HG02571 (cell line): Measurements from ENCODE around the gene UFSP2.

Experiments
- ATAC-seq: cut with Tn5 transposase; IDR thresholded peaks from one replicate; pipeline ENCODE4 v1.9.1; 2021; ENCODE audit warnings: mild to moderate bottlenecking, moderate library complexity; ENCODE audit not compliant: unreplicated experiment

The UFSP2 gene, protein sequence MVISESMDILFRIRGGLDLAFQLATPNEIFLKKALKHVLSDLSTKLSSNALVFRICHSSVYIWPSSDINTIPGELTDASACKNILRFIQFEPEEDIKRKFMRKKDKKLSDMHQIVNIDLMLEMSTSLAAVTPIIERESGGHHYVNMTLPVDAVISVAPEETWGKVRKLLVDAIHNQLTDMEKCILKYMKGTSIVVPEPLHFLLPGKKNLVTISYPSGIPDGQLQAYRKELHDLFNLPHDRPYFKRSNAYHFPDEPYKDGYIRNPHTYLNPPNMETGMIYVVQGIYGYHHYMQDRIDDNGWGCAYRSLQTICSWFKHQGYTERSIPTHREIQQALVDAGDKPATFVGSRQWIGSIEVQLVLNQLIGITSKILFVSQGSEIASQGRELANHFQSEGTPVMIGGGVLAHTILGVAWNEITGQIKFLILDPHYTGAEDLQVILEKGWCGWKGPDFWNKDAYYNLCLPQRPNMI

GRCh38 chr4:185425647-185426352 lies at the start of gene UFSP2:
TSS of gene UFSP2 (minus strand) at chr4:185425964. CDS start at chr4:185425868, 96 bp downstream.
- ATAC-seq = peak; percentile 95

DNA sequence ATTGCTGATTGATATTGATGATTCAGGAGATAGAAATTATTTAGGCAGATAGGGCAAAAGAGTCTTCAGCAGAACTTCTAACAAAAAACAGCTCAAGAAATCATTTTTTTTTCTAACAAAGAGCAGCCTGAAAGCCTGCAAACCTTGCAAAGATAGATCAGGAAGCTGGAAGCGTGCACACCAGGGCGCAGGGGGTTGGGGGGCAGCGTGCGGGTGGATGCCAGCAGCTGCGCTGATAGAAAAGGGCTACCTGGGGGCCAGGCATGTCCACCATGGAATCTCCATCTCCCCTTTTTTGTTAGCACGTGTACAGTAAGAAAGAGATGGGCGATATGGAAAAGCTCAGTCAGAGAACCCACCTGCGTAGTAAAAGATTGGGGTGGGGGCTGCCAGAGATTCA lies 47.5 kb upstream of the UFSP2 start:
- ATAC-seq = no peak

DNA sequence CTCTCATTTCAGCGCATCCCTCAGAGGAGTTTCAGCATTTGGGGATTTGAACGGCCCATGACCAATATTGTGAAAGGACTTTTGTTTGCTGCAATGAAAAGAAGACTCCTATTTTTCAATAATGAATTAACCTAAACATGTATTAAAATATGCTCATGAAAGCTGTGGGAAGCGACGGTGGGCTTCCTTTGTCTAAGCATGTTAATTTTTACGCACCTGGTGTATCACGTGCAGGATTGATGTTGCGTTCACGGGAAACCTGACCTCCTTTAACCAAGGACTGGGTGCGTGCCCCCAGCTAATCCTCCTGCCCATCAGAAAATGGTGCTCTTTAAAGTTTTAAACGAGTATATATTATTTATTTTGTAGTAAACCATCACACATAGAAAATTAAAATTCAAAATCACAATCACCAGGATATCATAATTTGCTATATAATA lies 46.4 kb upstream of the UFSP2 start:
- ATAC-seq = no peak

- ATAC-seq = peak; percentile 91
Observed at GRCh38 chr4:185471235-185472102, 45.7 kb upstream of the UFSP2 start, which contains the start of gene CCDC110. TSS of gene CCDC110 (minus strand) at chr4:185471733. CDS start at chr4:185471683, 50 bp downstream.

GRCh38 chr4:185470501-185471195 lies 44.9 kb upstream of the UFSP2 start:
- no peak for ATAC-seq

DNA sequence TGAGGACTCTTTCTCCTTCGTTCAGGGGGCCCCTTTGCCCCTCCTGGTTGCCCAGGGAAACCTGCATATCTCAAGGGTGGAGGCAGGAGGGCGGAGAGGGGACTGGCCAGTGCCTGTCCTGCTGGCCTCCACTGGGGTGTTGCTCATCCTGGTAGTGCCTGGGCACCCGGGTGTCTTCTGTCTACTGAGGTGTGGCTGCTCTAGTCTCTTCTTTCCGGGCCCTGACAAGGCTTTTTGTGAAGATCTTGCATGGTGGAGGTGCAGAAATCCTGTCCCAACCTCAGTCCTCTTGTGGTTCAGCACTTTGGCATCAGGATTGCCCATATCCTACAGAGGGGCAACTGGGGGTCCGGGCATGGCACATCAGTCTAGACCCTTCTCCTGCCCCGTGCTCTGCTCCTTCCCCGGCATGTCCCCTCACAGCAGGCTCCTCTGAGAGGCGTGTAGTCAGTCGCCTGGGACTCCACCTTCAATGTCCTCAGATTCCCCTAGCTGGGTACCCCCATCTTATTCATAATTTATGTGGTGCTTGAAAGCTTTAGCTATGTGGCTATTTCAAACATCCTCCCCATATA lies 43.9 kb upstream of the UFSP2 start:
- no peak for ATAC-seq

GRCh38 chr4:185468999-185469398 lies 43.2 kb upstream of the UFSP2 start:
- ATAC-seq = no peak

GRCh38 chr4:185467991-185468390 lies 42.2 kb upstream of the UFSP2 start:
- no peak for ATAC-seq

DNA sequence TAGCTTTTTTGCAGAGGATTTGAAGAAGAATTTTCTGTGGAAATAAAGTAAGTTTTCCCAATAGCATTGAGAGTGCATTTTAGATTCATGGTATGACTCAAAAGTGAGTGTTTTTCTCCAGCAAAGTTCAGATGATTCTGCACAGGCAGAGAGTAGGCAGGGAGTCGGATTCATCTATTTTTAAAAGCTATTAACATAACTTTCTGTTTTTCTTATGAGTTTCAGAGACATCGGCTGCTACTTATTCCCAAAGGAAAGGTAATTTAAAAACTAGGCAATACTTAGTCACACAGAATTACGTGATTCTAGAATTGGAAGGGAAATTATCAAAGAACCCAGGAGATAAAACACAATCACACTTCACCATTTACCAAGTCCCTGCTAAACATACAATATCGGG lies 41.3 kb upstream of the UFSP2 start:
- no peak for ATAC-seq

GRCh38 chr4:185465707-185466106 lies 39.9 kb upstream of the UFSP2 start:
- ATAC-seq = no peak

DNA sequence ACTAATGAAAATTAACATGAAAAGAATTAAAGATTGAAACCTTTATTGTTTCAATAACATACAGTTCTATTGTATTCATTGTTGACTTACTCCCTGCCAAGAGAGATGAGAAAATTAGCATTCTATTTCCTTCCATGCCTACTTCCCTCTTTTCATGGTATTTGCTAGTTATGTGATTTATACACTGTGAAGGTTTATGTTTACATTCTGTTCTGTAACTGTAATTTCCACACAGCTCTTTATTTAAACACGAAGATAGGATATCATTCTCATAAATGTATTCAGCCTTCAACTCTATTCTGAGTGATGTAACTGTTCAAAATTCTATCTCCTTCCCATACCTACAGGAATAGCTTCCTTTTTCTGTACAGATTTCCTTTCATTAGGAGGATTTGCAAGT lies 39.1 kb upstream of the UFSP2 start:
- no peak for ATAC-seq

- ATAC-seq = no peak
Observed at GRCh38 chr4:185464183-185464582, 38.4 kb upstream of the UFSP2 start.

DNA sequence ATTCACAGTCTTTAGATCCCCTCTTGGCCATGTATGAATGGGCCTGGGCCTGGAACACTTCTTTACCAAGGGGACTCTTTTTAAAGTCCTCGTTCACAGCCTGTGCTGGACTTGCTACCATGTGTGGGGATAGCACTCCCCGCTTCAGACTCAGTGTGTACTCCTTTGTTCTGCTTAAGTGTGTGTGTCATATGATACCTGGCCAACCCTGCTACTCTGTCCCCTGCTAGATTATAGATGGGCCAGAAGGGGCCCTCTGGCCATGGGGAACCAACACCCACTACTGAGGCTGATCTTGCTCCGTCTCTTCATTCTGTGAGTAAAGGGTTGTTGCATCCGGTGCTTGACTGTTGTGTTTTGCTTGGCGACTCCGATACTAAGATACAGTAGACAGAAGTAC lies 37.8 kb upstream of the UFSP2 start:
- no peak for ATAC-seq

GRCh38 chr4:185461565-185461964 lies 35.8 kb upstream of the UFSP2 start:
- ATAC-seq = no peak

DNA sequence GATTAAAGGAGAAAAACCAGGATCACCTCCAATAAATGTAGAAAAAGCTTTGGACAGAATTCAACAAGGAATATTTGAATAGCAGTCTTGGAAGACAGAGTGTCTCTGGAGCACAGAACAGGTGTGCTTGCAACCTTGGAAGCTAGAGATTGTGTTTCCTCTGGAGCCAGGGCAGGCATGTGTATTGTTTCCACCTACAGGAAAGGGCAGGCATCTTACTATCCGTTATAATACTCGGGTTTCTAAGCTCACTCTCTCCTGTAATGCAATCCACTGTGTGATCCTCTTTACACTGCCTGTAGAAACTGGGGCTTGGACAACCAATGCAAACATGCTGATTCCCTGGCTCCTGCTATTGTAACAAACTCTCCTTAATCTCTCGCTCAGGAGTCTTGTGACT lies 31.4 kb upstream of the UFSP2 start:
- ATAC-seq = no peak

GRCh38 chr4:185456131-185456530 lies 30.4 kb upstream of the UFSP2 start:
- no peak for ATAC-seq

GRCh38 chr4:185445209-185445608 lies 19.4 kb upstream of the UFSP2 start:
- no peak for ATAC-seq

DNA sequence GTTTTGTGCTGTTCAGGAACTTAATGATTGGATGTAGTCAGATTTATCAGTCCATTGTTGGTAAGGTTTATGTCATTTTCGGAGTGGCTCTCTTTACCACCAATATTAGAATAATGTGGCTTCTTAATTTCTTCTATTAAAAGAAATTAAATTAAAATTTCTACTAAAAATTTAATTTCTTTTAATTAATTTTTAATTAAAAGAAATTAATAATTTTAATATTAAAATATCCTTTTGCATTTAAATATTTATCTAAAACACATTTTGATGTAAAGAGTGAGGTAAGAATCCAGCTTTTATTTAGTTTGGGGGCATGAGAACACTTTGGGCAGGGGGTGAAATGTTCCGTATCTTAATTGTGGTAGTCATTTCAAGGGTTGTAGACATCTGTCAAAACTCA lies 15.7 kb upstream of the UFSP2 start:
- ATAC-seq = no peak

DNA sequence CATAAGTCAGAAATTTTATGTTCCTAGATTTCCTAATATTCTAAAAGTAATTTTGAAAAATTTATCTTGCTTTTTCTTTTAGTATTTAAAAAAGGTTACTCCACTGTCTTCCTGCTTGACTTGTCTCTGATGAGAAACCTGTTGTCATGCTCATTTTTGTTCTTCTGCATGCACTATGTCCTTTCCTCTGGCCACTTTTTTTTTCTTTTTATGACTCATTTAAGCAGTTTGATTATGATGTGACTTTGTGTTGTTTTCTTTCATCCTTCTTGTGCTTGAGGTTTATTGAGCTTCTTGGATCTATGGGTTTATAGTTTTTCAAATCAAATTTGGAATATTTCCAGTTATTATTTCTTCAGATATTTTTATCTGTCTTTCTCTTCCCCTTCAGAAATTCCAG lies 12.0 kb upstream of the UFSP2 start:
- ATAC-seq = no peak

DNA sequence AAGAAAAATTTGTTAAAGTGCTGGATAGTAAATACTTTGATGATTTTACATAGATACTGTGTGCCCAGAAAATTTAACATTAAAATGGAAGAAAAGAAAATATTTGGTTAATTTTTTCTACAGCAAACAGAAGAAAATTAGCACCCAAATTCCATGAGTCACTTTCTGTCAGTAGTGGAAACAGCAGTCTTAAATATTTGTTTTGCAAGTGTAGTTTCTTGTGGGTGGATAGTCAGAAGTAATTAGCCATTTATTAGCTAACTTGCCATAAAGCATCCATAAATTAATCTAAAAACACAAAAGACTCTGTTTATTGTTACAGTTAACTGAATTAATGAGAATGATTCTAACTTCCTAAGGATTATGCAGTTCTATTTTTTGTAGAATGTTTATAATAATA lies 9.7 kb upstream of the UFSP2 start:
- no peak for ATAC-seq
